ENCODE results near the gene NDUFV2. TPM values are rescaled to one million over a fixed set of nuclear protein-coding genes. Genes with fewer than 3 reads are reported as not detected.
A peak's percentile ranks its signal among the peaks of the same experiment; 100 is the strongest.

The NDUFV2 gene
- total RNA-seq, 1 donor: 135 TPM

- DNase-seq (ENCODE audit: low read depth): peak; percentile 61
- TF ChIP-seq CTCF (IDR thresholded peaks at IDR 0.05; ENCODE audit: insufficient read depth, low read length): no peak
- no peak overlapping the region for H3K4me3 ChIP-seq (ENCODE audit: low read depth, low read length)
Measured at GRCh38 chr18:9095297-9096006, 7.0 kb upstream of the NDUFV2 start.

DNA sequence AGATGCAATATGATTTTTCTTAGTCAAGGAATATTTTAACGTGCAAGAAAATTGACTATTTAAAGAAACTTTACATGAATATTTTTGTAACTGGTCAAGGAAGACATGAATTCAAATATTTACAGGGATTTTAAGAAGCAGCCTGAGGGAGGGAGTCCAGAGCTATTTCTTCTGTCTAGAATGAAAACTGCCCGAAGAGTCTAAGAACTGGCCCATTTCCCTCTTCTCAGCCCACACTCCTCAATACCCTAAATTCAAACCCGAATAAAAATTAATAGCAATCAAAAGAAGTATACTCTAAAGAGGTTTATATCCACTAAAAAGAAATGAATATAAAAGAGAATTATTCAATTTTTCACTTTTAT is 6.5 kb upstream of the NDUFV2 start:
- TF ChIP-seq CTCF (IDR thresholded peaks at IDR 0.05; ENCODE audit: insufficient read depth, low read length): no peak
- no peak overlapping the region for H3K4me3 ChIP-seq (ENCODE audit: low read depth, low read length)
- no peak for DNase-seq (ENCODE audit: low read depth)

- H3K4me3 ChIP-seq (ENCODE audit: low read depth, low read length): no peak overlapping the region
- DNase-seq (ENCODE audit: low read depth): no peak
- no peak for TF ChIP-seq CTCF (IDR thresholded peaks at IDR 0.05; ENCODE audit: insufficient read depth, low read length)
Measured at GRCh38 chr18:9096685-9097084, 5.8 kb upstream of the NDUFV2 start.

GRCh38 chr18:9097349-9097748 is 5.2 kb upstream of the NDUFV2 start:
- no peak overlapping the region for H3K4me3 ChIP-seq (ENCODE audit: low read depth, low read length)
- no peak for TF ChIP-seq CTCF (IDR thresholded peaks at IDR 0.05; ENCODE audit: insufficient read depth, low read length)
- DNase-seq (ENCODE audit: low read depth): no peak

DNA sequence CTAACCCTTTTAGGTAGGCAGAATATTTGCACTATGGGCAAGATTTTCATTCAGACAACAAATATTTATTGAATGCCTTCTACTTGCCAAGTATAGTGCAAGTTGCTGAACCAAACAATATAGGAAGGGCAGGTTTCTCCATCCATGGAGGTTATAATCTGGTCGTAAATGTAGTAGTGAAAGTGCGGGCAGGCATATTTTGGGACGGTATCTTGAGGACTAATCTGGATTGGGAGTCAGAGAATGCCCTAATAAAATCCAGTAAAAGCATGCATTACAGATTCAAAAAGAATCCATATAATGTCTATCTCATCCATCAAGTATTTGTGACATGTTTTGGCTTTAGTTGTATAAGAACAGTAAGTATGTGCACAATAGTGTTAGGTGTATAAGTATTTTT is 1.7 kb upstream of the NDUFV2 start:
- no peak overlapping the region for H3K4me3 ChIP-seq (ENCODE audit: low read depth, low read length)
- no peak for DNase-seq (ENCODE audit: low read depth)
- TF ChIP-seq CTCF (IDR thresholded peaks at IDR 0.05; ENCODE audit: insufficient read depth, low read length): no peak

DNA sequence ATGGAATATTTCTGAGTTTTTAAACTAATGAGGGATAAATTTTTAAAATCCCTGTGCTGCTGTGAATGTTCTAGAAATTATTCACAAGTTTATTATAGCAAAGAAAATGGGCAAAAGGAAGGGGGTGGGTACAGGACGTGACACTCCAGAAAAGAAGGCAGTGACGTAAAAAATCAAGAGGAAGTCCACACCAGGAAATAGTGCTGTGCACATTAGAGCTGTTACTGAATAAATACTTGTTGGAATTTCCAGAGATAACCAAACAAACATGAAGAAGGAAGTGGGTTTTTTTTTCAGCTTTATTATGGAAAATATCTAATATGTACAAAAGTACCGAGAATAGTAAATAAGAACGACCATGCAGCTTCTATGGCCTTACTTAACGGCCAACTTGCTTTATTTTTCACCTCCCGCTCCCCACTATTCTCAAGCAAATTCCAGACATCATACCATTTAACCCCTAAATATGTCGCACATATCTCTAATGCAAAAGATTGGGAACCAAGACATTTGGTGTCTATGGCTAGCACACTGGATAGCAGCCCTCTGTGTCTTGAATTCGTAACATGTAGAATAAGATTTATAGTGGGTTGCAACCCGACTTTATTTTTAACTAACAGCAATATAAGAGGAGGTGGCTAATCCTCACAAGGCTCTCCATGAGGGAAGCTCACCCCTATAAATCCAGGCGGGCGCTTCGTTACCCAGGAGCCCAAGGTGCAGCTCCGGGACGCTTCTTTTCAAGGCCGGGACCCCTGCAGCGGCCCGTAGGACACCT is 580 bp upstream of the NDUFV2 start:
- DNase-seq (ENCODE audit: low read depth): peak; percentile 75
- peak overlapping the region; percentile 79 for H3K4me3 ChIP-seq (ENCODE audit: low read depth, low read length)
- no peak for TF ChIP-seq CTCF (IDR thresholded peaks at IDR 0.05; ENCODE audit: insufficient read depth, low read length)
